Vagina (tissue), 2 donors: Measurements from ENCODE around the gene THADA. TPM values are rescaled to one million over a fixed set of nuclear protein-coding genes. Genes with fewer than 3 reads are reported as not detected.

Experiments used
- DNase-seq, 2 donors: peaks; one replicate each; pipeline ENCODE4 v3.0.0-alpha.2; 2017; ENCODE audit errors: extremely low spot score in 2 of 2
- H3K27ac ChIP-seq: fragments of 200-600 bp; sonication (generic); one replicate; pipeline ENCODE4 v1.5.1; 2019
- H3K27me3 ChIP-seq: fragments of 200-600 bp; sonication (generic); one replicate; pipeline ENCODE4 v1.5.1; 2019
- H3K36me3 ChIP-seq, 2 donors: fragments of 200-600 bp; sonication (generic); one replicate each; pipeline ENCODE4 v1.5.1; 2017 to 2019
- H3K4me1 ChIP-seq: fragments of 200-600 bp; sonication (generic); one replicate; pipeline ENCODE4 v1.5.1; 2019
- H3K4me3 ChIP-seq, 2 donors: fragments of 200-600 bp; sonication (generic); 1 replicate in 1 of 2; 2 replicates in 1 of 2; pipeline ENCODE4 v1.5.1; 2016 to 2019
- H3K9me3 ChIP-seq: fragments of 200-600 bp; sonication (generic); one replicate; pipeline ENCODE4 v1.5.1; 2019
- CTCF ChIP-seq, 3 experiments: fragments of 450-650 bp in 2 of 3; fragments of 200-600 bp in 1 of 3; sonication (generic) in 1 of 3; IDR thresholded peaks; one replicate each; pipeline ENCODE4 v1.5.1; 2017 to 2019; ENCODE audit warnings: antibody characterized with exemption in 3 of 3, mild to moderate bottlenecking in 2 of 3, moderate library complexity in 2 of 3
- POLR2A ChIP-seq, 2 donors: fragments of 450-650 bp; IDR thresholded peaks; one replicate each; pipeline ENCODE4 v1.6.1; 2017; ENCODE audit warnings: antibody characterized with exemption in 2 of 2, mild to moderate bottlenecking in 2 of 2, moderate library complexity in 2 of 2
- POLR2AphosphoS5 ChIP-seq, 2 donors: sonication (generic); formaldehyde crosslinking; IDR thresholded peaks; one replicate each; pipeline ENCODE4 v1.9.0; 2017; ENCODE audit warnings: antibody characterized with exemption in 2 of 2, mild to moderate bottlenecking in 2 of 2, low read depth in 1 of 2; ENCODE audit not compliant: insufficient read depth in 1 of 2
- intact Hi-C: fragments of 100-400 bp; cut with DNase I; formaldehyde crosslinking; loops from one replicate; pipeline ENCODE4 v1.15.1; 2023
- total RNA-seq: library from RNA; depleted of rRNA; stranded (reverse); fragments of >200 nt; gene quantifications from one replicate; pipeline ENCODE4 v1.2.3, GENCODE V29; 2016

THADA gene
- total RNA-seq, 1 donor from 2014 or later, result 32.2 TPM

GRCh38 chr2:43313642-43314017 lies 282.2 kb downstream of the THADA start:
- Histone ChIP-seq H3K36me3 (no peaks in the 10 kb centered on the region), H3K4me1 (peaks cover 30% of the 10 kb centered on the region), H3K27me3 (no peaks in the 10 kb centered on the region), H3K27ac (peak overlapping the region; percentile 72), H3K4me3 (no peak overlapping the region), H3K9me3 (no peaks in the 10 kb centered on the region)
- DNase-seq, result no peak
- intact Hi-C loops, result no loop called here
- TF ChIP-seq CTCF (IDR thresholded peaks at IDR 0.05) (no peak), POLR2AphosphoS5 (IDR thresholded peaks at IDR 0.05; ENCODE audit: insufficient read depth in 1 of 2, low read depth in 1 of 2) (no peak), POLR2A (IDR thresholded peaks at IDR 0.05) (no peak)

GRCh38 chr2:43312755-43313641 lies 282.8 kb downstream of the THADA start:
- Histone ChIP-seq H3K27ac (peak overlapping the region; percentile 72), H3K27me3 (no peaks in the 10 kb centered on the region), H3K4me1 (peaks cover 30% of the 10 kb centered on the region), H3K36me3 (no peaks in the 10 kb centered on the region), H3K9me3 (no peaks in the 10 kb centered on the region), H3K4me3 (no peak overlapping the region)
- TF ChIP-seq CTCF (IDR thresholded peaks at IDR 0.05) (no peak), POLR2A (IDR thresholded peaks at IDR 0.05) (no peak), POLR2AphosphoS5 (IDR thresholded peaks at IDR 0.05; ENCODE audit: insufficient read depth in 1 of 2, low read depth in 1 of 2) (no peak)
- intact Hi-C loops, result no loop called here
- DNase-seq, result no peak

GRCh38 chr2:43311276-43311675 lies 284.6 kb downstream of the THADA start:
- Histone ChIP-seq H3K36me3 (no peaks in the 10 kb centered on the region), H3K27me3 (no peaks in the 10 kb centered on the region), H3K4me3 (no peak overlapping the region), H3K27ac (peak overlapping the region; percentile 72), H3K9me3 (no peaks in the 10 kb centered on the region), H3K4me1 (peaks cover 40% of the 10 kb centered on the region)
- no peak for DNase-seq
- TF ChIP-seq POLR2A (IDR thresholded peaks at IDR 0.05) (no peak), CTCF (IDR thresholded peaks at IDR 0.05) (no peak), POLR2AphosphoS5 (IDR thresholded peaks at IDR 0.05; ENCODE audit: insufficient read depth in 1 of 2, low read depth in 1 of 2) (no peak)
- intact Hi-C loops, result no loop called here

- no peaks in the 10 kb centered on the region for H3K27me3 ChIP-seq
- TF ChIP-seq POLR2A (IDR thresholded peaks at IDR 0.05) (no peak), POLR2AphosphoS5 (IDR thresholded peaks at IDR 0.05; ENCODE audit: insufficient read depth in 1 of 2, low read depth in 1 of 2) (no peak), CTCF (IDR thresholded peaks at IDR 0.05) (no peak)
- no peak overlapping the region for H3K27ac ChIP-seq
- intact Hi-C loops, result no loop called here
- no peak overlapping the region for H3K4me3 ChIP-seq
- no peaks in the 10 kb centered on the region for H3K36me3 ChIP-seq
- no peak for DNase-seq
- H3K4me1 ChIP-seq, result peaks cover 53% of the 10 kb centered on the region
- no peaks in the 10 kb centered on the region for H3K9me3 ChIP-seq
Observed at GRCh38 chr2:43309935-43310334, 285.9 kb downstream of the THADA start.

- Histone ChIP-seq H3K27me3 (no peaks in the 10 kb centered on the region), H3K4me1 (peaks cover 56% of the 10 kb centered on the region), H3K36me3 (no peaks in the 10 kb centered on the region), H3K4me3 (no peak overlapping the region), H3K9me3 (no peaks in the 10 kb centered on the region), H3K27ac (no peak overlapping the region)
- DNase-seq, result no peak
- intact Hi-C loops, result no loop called here
- TF ChIP-seq CTCF (IDR thresholded peaks at IDR 0.05) (no peak), POLR2AphosphoS5 (IDR thresholded peaks at IDR 0.05; ENCODE audit: insufficient read depth in 1 of 2, low read depth in 1 of 2) (no peak), POLR2A (IDR thresholded peaks at IDR 0.05) (no peak)
Observed at GRCh38 chr2:43307973-43308372, 287.9 kb downstream of the THADA start.
